Kidney (tissue), 14 donors: ENCODE measurements around the gene PALM3. TPM values are rescaled to one million over a fixed set of nuclear protein-coding genes. Genes with fewer than 3 reads are reported as not detected.

Experiments used
- DNase-seq, 5 donors: peaks; one replicate each; pipeline ENCODE4 v3.0.0-alpha.2; 2013 to 2020
- FAIRE-seq: peaks from 2 replicates; lab custom pipeline; 2012; peaks lifted over from hg19 to GRCh38; lab: Jason Lieb, UNC
- H3K27ac ChIP-seq, 2 donors: one replicate each; pipeline ENCODE4 v1.7.0; 2013; ENCODE audit warnings: low read depth in 2 of 2, low read length in 2 of 2, inconsistent platforms in 1 of 2
- H3K27me3 ChIP-seq: one replicate; pipeline ENCODE4 v1.7.1; 2013; ENCODE audit warnings: low read length, inconsistent platforms; ENCODE audit not compliant: control insufficient read depth, insufficient read depth
- H3K36me3 ChIP-seq, 3 donors: one replicate each; pipeline versions ENCODE4 v1.7.0 to v1.7.1; 2013; ENCODE audit warnings: low read length in 3 of 3, control low read depth in 1 of 3, inconsistent platforms in 1 of 3; ENCODE audit not compliant: insufficient read depth in 3 of 3, control insufficient read depth in 2 of 3
- H3K4me1 ChIP-seq, 3 donors: one replicate each; pipeline versions ENCODE4 v1.7.0 to v1.7.1; 2013; ENCODE audit warnings: low read length in 3 of 3, inconsistent platforms in 1 of 3, low read depth in 1 of 3; ENCODE audit not compliant: control insufficient read depth in 2 of 3, insufficient read depth in 2 of 3
- H3K4me3 ChIP-seq, 3 donors: one replicate each; pipeline versions ENCODE4 v1.7.0 to v1.8.1; 2013; ENCODE audit warnings: low read length in 3 of 3, control low read depth in 1 of 3, inconsistent platforms in 1 of 3
- H3K9ac ChIP-seq, 3 donors: one replicate each; pipeline versions ENCODE4 v1.7.0 to v1.7.1; 2013; ENCODE audit warnings: low read length in 3 of 3, control low read depth in 1 of 3, inconsistent platforms in 1 of 3
- H3K9me3 ChIP-seq, 3 donors: one replicate each; pipeline versions ENCODE4 v1.7.0 to v1.7.1; 2013; ENCODE audit warnings: low read length in 3 of 3, control low read depth in 1 of 3, inconsistent platforms in 1 of 3; ENCODE audit not compliant: control insufficient read depth in 2 of 3, insufficient read depth in 1 of 3
- intact Hi-C: fragments of 100-400 bp; cut with DNase I; formaldehyde crosslinking; loops from one replicate; pipeline ENCODE4 v1.11.1; 2022
- polyA plus RNA-seq: library from polyadenylated mRNA; stranded (reverse); fragments of 350-450 nt; fragmentation: Illumina TruSeq; extraction: RNeasy Lipid Tissue Mini Kit (QIAGEN cat#74804); gene quantifications from one replicate; pipeline ENCODE4 v1.2.3, GENCODE V29; 2014; ENCODE audit warnings: low read depth, low replicate concordance; ENCODE audit not compliant: insufficient read depth
- total RNA-seq: library from RNA; stranded (reverse); fragmentation: NEBNext Ultra II Directional; extraction: Animal tissue kit (Norgen Biotek cat#: 25700); gene quantifications from one replicate; pipeline ENCODE4 v1.2.1, GENCODE V29; 2021
- TF ChIP-seq, protein P1 (sequence below): IDR thresholded peaks from 3 replicates; pipeline ENCODE4 v1.5.1; 2012; ENCODE audit warnings: mild to moderate bottlenecking, moderate library complexity, borderline replicate concordance; ENCODE audit not compliant: insufficient read depth; ENCODE audit errors: extremely low read depth
- donor health status: control.
- donor health status: control.
- donor health status: control.
- donor health status: control.
- donor health status: control.
- donor health status: DM: yes; HTN: yes; CAD: no.
- donor health status: Normal renal cell carcinoma (clear cell type).

Gene PALM3
- total and polyA plus RNA-seq, 2 donors from 2014 or later, result 19.4 to 45.8 TPM

GRCh38 chr19:14094854-14095253, 33.0 kb upstream of the PALM3 start:
- no peak for FAIRE-seq
- DNase-seq, result no peak
- no peak overlapping the region for H3K27ac ChIP-seq
- H3K9ac ChIP-seq, result no peak overlapping the region
- peaks cover 0 to 11% (median 2%) of the 10 kb centered on the region in 3 donors for H3K36me3 ChIP-seq
- H3K4me3 ChIP-seq, result no peak overlapping the region
- TF ChIP-seq, protein P1, sequence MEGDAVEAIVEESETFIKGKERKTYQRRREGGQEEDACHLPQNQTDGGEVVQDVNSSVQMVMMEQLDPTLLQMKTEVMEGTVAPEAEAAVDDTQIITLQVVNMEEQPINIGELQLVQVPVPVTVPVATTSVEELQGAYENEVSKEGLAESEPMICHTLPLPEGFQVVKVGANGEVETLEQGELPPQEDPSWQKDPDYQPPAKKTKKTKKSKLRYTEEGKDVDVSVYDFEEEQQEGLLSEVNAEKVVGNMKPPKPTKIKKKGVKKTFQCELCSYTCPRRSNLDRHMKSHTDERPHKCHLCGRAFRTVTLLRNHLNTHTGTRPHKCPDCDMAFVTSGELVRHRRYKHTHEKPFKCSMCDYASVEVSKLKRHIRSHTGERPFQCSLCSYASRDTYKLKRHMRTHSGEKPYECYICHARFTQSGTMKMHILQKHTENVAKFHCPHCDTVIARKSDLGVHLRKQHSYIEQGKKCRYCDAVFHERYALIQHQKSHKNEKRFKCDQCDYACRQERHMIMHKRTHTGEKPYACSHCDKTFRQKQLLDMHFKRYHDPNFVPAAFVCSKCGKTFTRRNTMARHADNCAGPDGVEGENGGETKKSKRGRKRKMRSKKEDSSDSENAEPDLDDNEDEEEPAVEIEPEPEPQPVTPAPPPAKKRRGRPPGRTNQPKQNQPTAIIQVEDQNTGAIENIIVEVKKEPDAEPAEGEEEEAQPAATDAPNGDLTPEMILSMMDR, result no peak
- peaks cover 0 to 8% (median 4%) of the 10 kb centered on the region in 3 donors for H3K9me3 ChIP-seq
- no peaks in the 10 kb centered on the region for H3K27me3 ChIP-seq
- no peaks in the 10 kb centered on the region for H3K4me1 ChIP-seq
- intact Hi-C loops, result no loop called here

DNA sequence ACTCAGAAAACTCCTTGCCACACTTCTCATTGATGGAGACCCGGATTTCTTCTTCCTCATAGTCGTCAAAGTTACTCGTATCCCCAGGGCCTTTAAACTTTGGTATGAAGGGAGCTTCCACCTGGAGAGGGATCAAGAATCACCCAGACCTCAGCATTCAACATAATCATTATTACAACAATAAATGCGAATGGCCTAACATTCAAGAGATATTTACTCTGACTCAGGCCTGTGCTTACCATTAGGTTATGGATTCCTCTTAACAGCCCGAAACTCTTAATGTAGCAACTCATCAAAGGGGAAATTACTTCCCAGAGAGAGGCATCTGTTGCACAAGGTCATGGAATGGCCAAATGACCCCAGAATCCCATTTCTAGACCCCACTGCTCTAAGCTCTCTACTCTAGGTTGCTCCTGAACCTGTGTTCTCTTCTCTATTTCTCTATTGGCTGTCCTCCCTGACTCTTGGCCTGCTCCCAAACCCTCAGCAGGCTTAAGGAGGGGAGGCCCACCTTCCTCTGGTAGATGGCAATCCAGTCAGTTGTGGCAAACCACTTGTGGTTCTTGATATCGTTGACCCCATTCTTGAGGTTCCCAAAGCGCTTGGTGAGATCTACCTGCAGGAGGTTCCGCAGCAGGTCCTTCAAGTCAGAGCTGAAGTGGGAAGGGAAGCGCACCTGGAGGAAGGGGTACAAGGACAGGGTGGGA, 31.4 kb upstream of the PALM3 start:
- no peak overlapping the region for H3K27ac ChIP-seq
- DNase-seq (no peak), FAIRE-seq (no peak)
- no peak overlapping the region for H3K9ac ChIP-seq
- intact Hi-C loops, result no loop called here
- peaks cover 0 to 8% (median 4%) of the 10 kb centered on the region in 3 donors for H3K9me3 ChIP-seq
- no peaks in the 10 kb centered on the region for H3K27me3 ChIP-seq
- peaks cover 0 to 11% (median 5%) of the 10 kb centered on the region in 3 donors for H3K36me3 ChIP-seq
- H3K4me1 ChIP-seq, result no peaks in the 10 kb centered on the region
- H3K4me3 ChIP-seq, result no peak overlapping the region
- TF ChIP-seq, protein P1, result no peak

DNA sequence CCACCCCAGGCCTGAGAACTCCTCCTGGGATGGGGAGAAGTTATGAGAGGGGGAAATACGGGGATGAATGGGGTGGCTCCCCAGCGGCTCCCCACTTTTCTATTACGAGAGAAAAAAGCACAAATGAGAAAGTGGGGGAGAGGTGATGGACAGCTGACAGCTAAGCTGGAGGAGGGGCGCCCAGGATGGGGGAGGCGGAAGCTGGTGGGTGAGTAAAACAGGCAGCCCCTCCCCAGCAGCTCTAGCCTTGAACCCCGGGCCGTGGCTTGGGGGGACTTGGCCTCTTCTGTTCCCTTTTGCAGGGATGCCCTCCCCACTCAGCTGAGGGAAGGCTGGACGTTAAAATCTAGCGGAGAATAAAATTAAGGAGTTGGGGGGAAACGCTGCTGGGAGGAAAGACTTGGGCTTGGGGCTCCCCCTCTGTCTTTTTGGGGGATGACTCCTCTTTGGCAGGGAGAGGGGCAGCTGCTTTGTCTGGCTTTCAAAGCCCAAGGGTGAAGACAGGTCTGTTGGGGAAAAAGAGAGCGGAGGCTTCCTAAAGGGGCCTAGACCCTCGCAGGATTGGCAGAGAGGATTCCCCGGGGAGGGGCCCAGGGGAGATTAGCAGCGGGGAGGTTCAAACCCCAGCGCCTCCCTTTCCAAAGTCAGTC, 30.1 kb upstream of the PALM3 start:
- Histone ChIP-seq H3K27ac (peak overlapping the region in 1 of 2 donors; percentile 94), H3K4me3 (peak overlapping the region in 1 of 3 donors; percentile 82), H3K36me3 (peaks cover 2 to 7% (median 2%) of the 10 kb centered on the region in 3 donors), H3K27me3 (no peaks in the 10 kb centered on the region), H3K9ac (peak overlapping the region in 1 of 3 donors; percentile 51), H3K4me1 (no peaks in the 10 kb centered on the region), H3K9me3 (peaks cover 0 to 8% (median 4%) of the 10 kb centered on the region in 3 donors)
- intact Hi-C loops, result no loop called here
- FAIRE-seq (no peak), DNase-seq (peak in 2 of 5 donors; percentile 50 to 86)
- TF ChIP-seq, protein P1, result no peak
